PC-3 (cell line): ENCODE measurements around the gene TAF4. TPM values are rescaled to one million over a fixed set of nuclear protein-coding genes. Genes with fewer than 3 reads are reported as not detected.

Experiments
- ATAC-seq: fragments of 200-7000 bp; cut with Tn5 transposase; 2 replicates; pipeline ENCODE4 v1.9.1; 2020; ENCODE audit warnings: mild to moderate bottlenecking, moderate library complexity
- BruUV-seq: library from RNA; stranded (reverse); fragments of 400-500 nt; replicated peaks from 2 replicates; lab custom pipeline; 2021; lab: Mats Ljungman, UMichigan
- CTCF ChIA-PET: fragments of 300-600 bp; sonication (Branson Sonifier 250); formaldehyde crosslinking; loops from one replicate; lab custom pipeline; 2022; ENCODE audit warnings: antibody characterized with exemption; lab: Charles Lee
- POLR2A ChIA-PET: fragments of 300-600 bp; sonication (Branson Sonifier 250); formaldehyde crosslinking; loops from one replicate; lab custom pipeline; 2022; ENCODE audit warnings: antibody characterized with exemption; ENCODE audit not compliant: unreplicated experiment; lab: Charles Lee
- DNase-seq: peaks from one replicate; pipeline ENCODE4 v3.0.0-alpha.2; 2015
- H2AFZ ChIP-seq: fragments of 300-600 bp; sonication (generic); 2 replicates; pipeline ENCODE4 v1.6.0; 2016; ENCODE audit warnings: antibody characterized with exemption, low read length
- H3F3A ChIP-seq: fragments of 300-600 bp; sonication (generic); one replicate; pipeline ENCODE4 v1.6.0; 2017; ENCODE audit warnings: antibody characterized with exemption, low read length, control low read depth, mild to moderate bottlenecking; ENCODE audit not compliant: unreplicated experiment
- H3K27ac ChIP-seq: fragments of 300-600 bp; sonication (generic); 2 replicates; pipeline ENCODE4 v1.5.1; 2016; ENCODE audit warnings: mild to moderate bottlenecking, low read length
- H3K27me3 ChIP-seq: fragments of 300-600 bp; sonication (generic); 2 replicates; pipeline ENCODE4 v1.6.1; 2016; ENCODE audit warnings: low read length, mixed read lengths
- H3K36me3 ChIP-seq: fragments of 300-600 bp; sonication (generic); 2 replicates; pipeline ENCODE4 v1.6.1; 2016; ENCODE audit warnings: low read depth, mixed run types, low read length, mixed read lengths
- H3K4me1 ChIP-seq: fragments of 300-600 bp; sonication (generic); 2 replicates; pipeline ENCODE4 v1.5.1; 2016; ENCODE audit warnings: low read length; ENCODE audit not compliant: insufficient read depth
- H3K4me2 ChIP-seq: fragments of 300-600 bp; sonication (generic); 2 replicates; pipeline ENCODE4 v1.6.0; 2016; ENCODE audit warnings: low read length
- H3K4me3 ChIP-seq: fragments of 300-600 bp; sonication (generic); 2 replicates; pipeline ENCODE4 v1.5.1; 2016; ENCODE audit warnings: mild to moderate bottlenecking, low read length, mixed read lengths
- H3K79me2 ChIP-seq: fragments of 300-600 bp; sonication (generic); 2 replicates; pipeline ENCODE4 v1.6.1; 2017; ENCODE audit warnings: low read length, mixed read lengths
- H3K9ac ChIP-seq: fragments of 300-600 bp; sonication (generic); 2 replicates; pipeline ENCODE4 v1.6.0; 2016; ENCODE audit warnings: mild to moderate bottlenecking, low read length
- H3K9me2 ChIP-seq: fragments of 300-600 bp; sonication (generic); replicated peaks from 2 replicates; pipeline ENCODE4 v1.6.1; 2016; ENCODE audit warnings: mixed run types, low read length, mixed read lengths
- H3K9me3 ChIP-seq: fragments of 300-600 bp; sonication (generic); 2 replicates; pipeline ENCODE4 v1.6.1; 2016; ENCODE audit warnings: low read length, mixed read lengths
- H4K20me1 ChIP-seq: fragments of 300-600 bp; sonication (generic); 2 replicates; pipeline ENCODE4 v1.6.1; 2016; ENCODE audit warnings: low read length, mixed read lengths
- CTCF ChIP-seq: fragments of 300-600 bp; sonication (generic); conservative IDR thresholded peaks from 2 replicates; pipeline ENCODE4 v1.5.1; 2017; ENCODE audit warnings: antibody characterized with exemption, low read depth, mild to moderate bottlenecking, low read length
- EZH2 ChIP-seq: fragments of 300-600 bp; sonication (generic); IDR thresholded peaks from one replicate; pipeline ENCODE4 v1.6.1; 2017; ENCODE audit warnings: antibody characterized with exemption, mild to moderate bottlenecking, low read length; ENCODE audit not compliant: unreplicated experiment
- EZH2phosphoT487 ChIP-seq: fragments of 300-600 bp; sonication (generic); IDR thresholded peaks from 2 replicates; pipeline ENCODE4 v1.6.1; 2018; ENCODE audit warnings: mild to moderate bottlenecking, antibody characterized with exemption, low read length, borderline replicate concordance
- intact Hi-C: fragments of 100-400 bp; cut with micrococcal nuclease; formaldehyde crosslinking; loops from 2 replicates; pipeline ENCODE4 v1.9.0; 2023
- total RNA-seq: library from RNA; depleted of rRNA; stranded (reverse); fragments of >200 nt; gene quantifications from 2 replicates; pipeline ENCODE4 v1.2.3, GENCODE V29; 2014

TAF4 gene
- total RNA-seq, 1 experiment from 2014 or later: 9.6 TPM

GRCh38 chr20:62009322-62009721 is 56.4 kb downstream of the TAF4 start:
- ChIA-PET CTCF (no interaction called here), POLR2A (no interaction called here)
- intact Hi-C loops: no loop called here
- no TSS peak for BruUV-seq
- Histone ChIP-seq H2AFZ (no peak overlapping the region), H3K9ac (no peak overlapping the region), H3K4me1 (no peaks in the 10 kb centered on the region), H3K4me3 (no peak overlapping the region), H3K9me3 (no peaks in the 10 kb centered on the region), H4K20me1 (no peaks in the 10 kb centered on the region), H3K9me2 (no peaks in the 10 kb centered on the region), H3F3A (no peaks in the 10 kb centered on the region), H3K4me2 (no peak overlapping the region), H3K79me2 (0 out of 2 replicates have a peak, but pooled peaks cover 5% of the 10 kb centered on the region), H3K36me3 (peaks cover 15% of the 10 kb centered on the region; the same call in 1 of the 2 replicates), H3K27ac (no peak overlapping the region), H3K27me3 (no peaks in the 10 kb centered on the region)
- TF ChIP-seq EZH2phosphoT487 (no peak), EZH2 (no peak), CTCF (no peak)
- DNase-seq (no peak), ATAC-seq (no peak)

GRCh38 chr20:62008643-62009183 is 57.0 kb downstream of the TAF4 start:
- no peaks in the 10 kb centered on the region for H3K9me2 ChIP-seq
- peaks cover 15% of the 10 kb centered on the region; the same call in 1 of the 2 replicates for H3K36me3 ChIP-seq
- DNase-seq (no peak), ATAC-seq (no peak)
- no peak overlapping the region for H2AFZ ChIP-seq
- no peak overlapping the region for H3K27ac ChIP-seq
- no TSS peak for BruUV-seq
- CTCF ChIA-PET: no interaction called here
- H3K79me2 ChIP-seq: 0 out of 2 replicates have a peak, but pooled peaks cover 5% of the 10 kb centered on the region
- no peaks in the 10 kb centered on the region for H3K9me3 ChIP-seq
- H3K4me3 ChIP-seq: no peak overlapping the region
- POLR2A ChIA-PET: no interaction called here
- H3K4me1 ChIP-seq: no peaks in the 10 kb centered on the region
- H4K20me1 ChIP-seq: no peaks in the 10 kb centered on the region
- H3K27me3 ChIP-seq: no peaks in the 10 kb centered on the region
- H3K4me2 ChIP-seq: no peak overlapping the region
- no peak for TF ChIP-seq EZH2
- TF ChIP-seq CTCF: no peak
- TF ChIP-seq EZH2phosphoT487: no peak
- H3F3A ChIP-seq: no peaks in the 10 kb centered on the region
- H3K9ac ChIP-seq: no peak overlapping the region
- intact Hi-C loops: no loop called here

- CTCF ChIA-PET: no interaction called here
Measured at GRCh38 chr20:62007127-62007647, 58.5 kb downstream of the TAF4 start.

More at GRCh38 chr20:62007127-62007647, 58.5 kb downstream of the TAF4 start:
- Histone ChIP-seq H3K4me2 (no peak overlapping the region), H2AFZ (no peak overlapping the region), H3K4me1 (no peaks in the 10 kb centered on the region), H3F3A (no peaks in the 10 kb centered on the region), H3K36me3 (peaks cover 21% of the 10 kb centered on the region; the same call in 1 of the 2 replicates), H3K79me2 (0 out of 2 replicates have a peak, but pooled peaks cover 5% of the 10 kb centered on the region), H3K4me3 (no peak overlapping the region), H3K9me3 (no peaks in the 10 kb centered on the region), H3K27me3 (no peaks in the 10 kb centered on the region), H4K20me1 (no peaks in the 10 kb centered on the region), H3K9me2 (no peaks in the 10 kb centered on the region), H3K9ac (no peak overlapping the region), H3K27ac (no peak overlapping the region)
- no TSS peak for BruUV-seq
- POLR2A ChIA-PET: no interaction called here
- intact Hi-C loops: no loop called here
- DNase-seq (no peak), ATAC-seq (no peak)
- TF ChIP-seq EZH2phosphoT487 (no peak), EZH2 (no peak), CTCF (no peak)
